OCI-LY3 (cell line): Measurements from ENCODE around the gene IRF2.

ENCODE experiments used
- CTCF ChIP-seq: fragments of 200-600, 300-600 bp; sonication (generic); IDR thresholded peaks from 2 replicates; pipeline ENCODE4 v1.5.1; 2014; ENCODE audit warnings: antibody characterized with exemption, low read length, low read depth
- EZH2phosphoT487 ChIP-seq: fragments of 200-600 bp; shearing (Covaris generic); IDR thresholded peaks from 2 replicates; pipeline ENCODE4 v1.6.1; 2018; ENCODE audit warnings: antibody characterized with exemption, mixed run types, low read depth

DNA sequence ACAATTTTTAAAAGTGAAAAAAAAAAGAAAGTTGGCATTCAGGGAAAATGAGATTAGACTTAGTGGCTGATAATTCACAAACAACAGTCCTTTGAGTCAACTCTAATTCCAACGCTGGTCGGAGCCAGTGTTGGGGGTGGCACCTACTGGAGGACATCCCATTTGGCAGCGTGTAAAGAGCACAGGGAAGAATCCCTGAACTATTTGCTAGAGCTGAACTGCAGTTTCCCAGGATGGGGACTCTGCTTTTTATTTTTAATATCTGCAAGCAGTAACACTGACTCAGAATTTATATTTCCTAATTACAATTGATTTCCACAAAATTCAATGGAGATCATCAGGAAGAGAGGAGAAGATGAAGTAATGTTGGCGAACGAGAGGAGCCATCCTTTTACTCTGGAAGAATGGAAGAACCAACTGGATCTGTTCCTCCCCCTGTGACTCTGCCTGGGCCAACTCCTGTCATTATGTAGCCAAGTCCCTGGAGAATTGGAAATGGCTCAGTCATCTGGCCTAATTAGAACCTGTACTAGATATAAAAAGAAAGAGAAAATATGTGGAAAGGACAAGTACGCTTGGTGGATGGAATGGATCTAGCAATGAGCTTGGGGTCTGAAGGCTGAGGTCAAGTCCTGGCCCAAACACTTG is 76.7 kb downstream of the IRF2 start:
- TF ChIP-seq CTCF (no peak), EZH2phosphoT487 (no peak)
